Activated naive CD4-positive, alpha-beta T cell treated with Interleukin-2 at 50 U/mL for 16 hours (primary cell): ENCODE data around the gene SCAF8.

Experiments used
- DNase-seq: peaks from one replicate; pipeline ENCODE4 v3.0.0-alpha.2; 2020

SCAF8 gene

GRCh38 chr6:154840363-154840762, 107.1 kb downstream of the SCAF8 start:
- no peak for DNase-seq

- no peak for DNase-seq
Observed at GRCh38 chr6:154841109-154841508, 107.9 kb downstream of the SCAF8 start.

GRCh38 chr6:154842833-154843232, 109.6 kb downstream of the SCAF8 start:
- no peak for DNase-seq

- DNase-seq, result no peak
Observed at GRCh38 chr6:154847318-154847717, 114.1 kb downstream of the SCAF8 start.

- no peak for DNase-seq
Observed at GRCh38 chr6:154848580-154848979, 115.4 kb downstream of the SCAF8 start.

- no peak for DNase-seq
Observed at GRCh38 chr6:154849475-154849874, 116.3 kb downstream of the SCAF8 start.

GRCh38 chr6:154852687-154853086, 119.5 kb downstream of the SCAF8 start:
- no peak for DNase-seq

- no peak for DNase-seq
Observed at GRCh38 chr6:154857529-154857928, 124.3 kb downstream of the SCAF8 start.

- DNase-seq, result no peak
Observed at GRCh38 chr6:154861825-154862224, 128.6 kb downstream of the SCAF8 start.

- DNase-seq, result no peak
Observed at GRCh38 chr6:154862536-154862935, 129.3 kb downstream of the SCAF8 start.

GRCh38 chr6:154864066-154864430, 130.8 kb downstream of the SCAF8 start:
- no peak for DNase-seq

- no peak for DNase-seq
Observed at GRCh38 chr6:154865291-154865690, 132.1 kb downstream of the SCAF8 start.

GRCh38 chr6:154868143-154868594, 135.0 kb downstream of the SCAF8 start:
- no peak for DNase-seq

- no peak for DNase-seq
Observed at GRCh38 chr6:154872542-154873114, 139.4 kb downstream of the SCAF8 start.

GRCh38 chr6:154873546-154873945, 140.3 kb downstream of the SCAF8 start:
- DNase-seq, result no peak

- no peak for DNase-seq
Observed at GRCh38 chr6:154874773-154875592, 141.8 kb downstream of the SCAF8 start.

GRCh38 chr6:154876486-154877280, 143.5 kb downstream of the SCAF8 start:
- no peak for DNase-seq

GRCh38 chr6:154878871-154879491, 145.8 kb downstream of the SCAF8 start:
- DNase-seq, result no peak

- no peak for DNase-seq
Observed at GRCh38 chr6:154882107-154882506, 148.9 kb downstream of the SCAF8 start.
